Mesenchymal stem cell (in vitro differentiated cells and primary cell): ENCODE results near the gene LYZL6.

Experiments
- DNase-seq: peaks from one replicate; pipeline ENCODE4 v3.0.0-alpha.2; 2013
- H2AFZ ChIP-seq: one replicate; pipeline ENCODE4 v1.6.1; 2013; ENCODE audit warnings: low read depth, mild to moderate bottlenecking, control low read depth, inconsistent platforms, low read length, moderate library complexity
- H2AK5ac ChIP-seq: 2 replicates; pipeline ENCODE4 v1.6.1; 2013; ENCODE audit warnings: low read length, moderate library complexity, mild to moderate bottlenecking, inconsistent platforms; ENCODE audit not compliant: severe bottlenecking
- H2BK120ac ChIP-seq: one replicate; pipeline ENCODE4 v1.6.1; 2013; ENCODE audit warnings: low read depth, mild to moderate bottlenecking, inconsistent platforms, low read length, moderate library complexity
- H2BK12ac ChIP-seq, 2 experiments: one replicate each; pipeline ENCODE4 v1.6.1; 2013; ENCODE audit warnings: inconsistent platforms in 2 of 2, low read length in 2 of 2, mild to moderate bottlenecking in 2 of 2, moderate library complexity in 2 of 2, control low read depth in 1 of 2
- H2BK15ac ChIP-seq: one replicate; pipeline ENCODE4 v1.6.1; 2013; ENCODE audit warnings: mild to moderate bottlenecking, low read depth, inconsistent platforms; ENCODE audit not compliant: poor library complexity, severe bottlenecking
- H2BK5ac ChIP-seq: 2 replicates; pipeline ENCODE4 v1.6.1; 2013; ENCODE audit warnings: low read depth, mild to moderate bottlenecking, low read length, control low read depth, inconsistent platforms; ENCODE audit not compliant: poor library complexity, severe bottlenecking
- H3K14ac ChIP-seq, 2 experiments: one replicate each; pipeline ENCODE4 v1.6.1; 2013; ENCODE audit warnings: inconsistent platforms in 2 of 2, low read length in 2 of 2, control low read depth in 1 of 2, mild to moderate bottlenecking in 1 of 2, moderate library complexity in 1 of 2
- H3K18ac ChIP-seq, 2 experiments: one replicate each; pipeline ENCODE4 v1.6.1; 2013; ENCODE audit warnings: inconsistent platforms in 2 of 2, low read length in 2 of 2, control low read depth in 1 of 2, low read depth in 1 of 2, mild to moderate bottlenecking in 1 of 2
- H3K23ac ChIP-seq, 2 experiments: one replicate each; pipeline ENCODE4 v1.6.1; 2013; ENCODE audit warnings: inconsistent platforms in 2 of 2, low read length in 2 of 2, mild to moderate bottlenecking in 2 of 2, moderate library complexity in 2 of 2, control low read depth in 1 of 2
- H3K27ac ChIP-seq: 2 replicates; pipeline ENCODE4 v1.5.1; 2013; ENCODE audit warnings: mild to moderate bottlenecking, moderate library complexity, low read length, control low read depth, inconsistent platforms; ENCODE audit not compliant: poor library complexity, severe bottlenecking
- H3K27me3 ChIP-seq, 2 experiments: 2 replicates each; pipeline versions ENCODE4 v1.6.1 to v1.7.0; 2013; ENCODE audit warnings: low read length in 2 of 2, mild to moderate bottlenecking in 2 of 2, moderate library complexity in 2 of 2, control low read depth in 1 of 2, inconsistent platforms in 1 of 2; ENCODE audit not compliant: control insufficient read depth in 1 of 2, insufficient read depth in 1 of 2
- H3K36me3 ChIP-seq, 2 experiments: 2 replicates each; pipeline versions ENCODE4 v1.6.1 to v1.7.0; 2013; ENCODE audit warnings: low read length in 2 of 2, control low read depth in 1 of 2, inconsistent platforms in 1 of 2, low read depth in 1 of 2, mild to moderate bottlenecking in 1 of 2; ENCODE audit not compliant: insufficient read depth in 2 of 2, control insufficient read depth in 1 of 2
- H3K4ac ChIP-seq, 2 experiments: one replicate each; pipeline ENCODE4 v1.6.1; 2013; ENCODE audit warnings: inconsistent platforms in 2 of 2, low read length in 2 of 2, mild to moderate bottlenecking in 2 of 2, moderate library complexity in 2 of 2, control low read depth in 1 of 2, low read depth in 1 of 2
- H3K4me1 ChIP-seq: 2 replicates; pipeline ENCODE4 v1.6.1; 2013; ENCODE audit warnings: low read depth, low read length, control low read depth; ENCODE audit not compliant: control insufficient read depth, insufficient read depth
- H3K4me2 ChIP-seq: 2 replicates; pipeline ENCODE4 v1.6.1; 2013; ENCODE audit warnings: low read length, mild to moderate bottlenecking, inconsistent platforms; ENCODE audit not compliant: poor library complexity, severe bottlenecking
- H3K4me3 ChIP-seq, 2 experiments: 2 replicates each; pipeline versions ENCODE4 v1.5.1 to v1.7.0; 2013; ENCODE audit warnings: low read length in 2 of 2, mild to moderate bottlenecking in 2 of 2, control low read depth in 1 of 2, low read depth in 1 of 2; ENCODE audit not compliant: insufficient read depth in 1 of 2
- H3K79me1 ChIP-seq: replicated peaks from 2 replicates; pipeline ENCODE4 v1.6.1; 2013; ENCODE audit warnings: mild to moderate bottlenecking, control low read depth, low read length, inconsistent platforms; ENCODE audit not compliant: poor library complexity, severe bottlenecking
- H3K9ac ChIP-seq: 2 replicates; pipeline ENCODE4 v1.7.0; 2013; ENCODE audit warnings: mild to moderate bottlenecking, low read length, moderate library complexity
- H3K9me3 ChIP-seq: 2 replicates; pipeline ENCODE4 v1.7.0; 2013; ENCODE audit warnings: mild to moderate bottlenecking, low read length; ENCODE audit not compliant: control insufficient read depth
- H4K8ac ChIP-seq: one replicate; pipeline ENCODE4 v1.6.1; 2013; ENCODE audit warnings: inconsistent platforms, mild to moderate bottlenecking, low read length, moderate library complexity
- H4K91ac ChIP-seq: one replicate; pipeline ENCODE4 v1.6.1; 2013; ENCODE audit warnings: mild to moderate bottlenecking, low read length, inconsistent platforms
- WGBS: methylation state at CpG from one replicate; pipeline ENCODE4 v1.1.7; 2013; ENCODE audit warnings: mixed read lengths; 5-methylcytosine and 5-hydroxymethylcytosine counted together

Gene LYZL6

DNA sequence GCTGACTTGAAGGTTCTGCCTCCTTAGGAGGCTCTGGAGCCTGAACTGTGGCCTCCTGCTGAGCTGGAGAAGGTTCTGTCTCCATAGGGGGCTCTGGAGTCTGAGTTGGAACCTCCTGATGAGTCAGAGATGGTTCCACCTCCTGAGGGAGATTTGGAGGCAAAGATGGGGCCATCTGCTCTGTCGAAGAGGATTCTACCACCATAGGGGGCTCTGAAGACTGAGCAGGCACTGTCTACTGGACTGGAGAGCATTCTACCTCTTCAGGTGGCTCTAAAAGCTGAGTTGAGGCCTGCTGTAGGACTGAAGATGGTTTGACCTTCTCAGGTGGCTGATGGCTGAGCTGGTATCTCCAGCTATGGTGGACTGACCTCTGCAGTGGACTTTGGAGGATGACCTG lies 29.2 kb downstream of the LYZL6 start:
- H3K79me1 ChIP-seq = no peaks in the 10 kb centered on the region
- no peak overlapping the region for H3K27ac ChIP-seq
- DNase-seq = no peak
- H3K27me3 ChIP-seq = peaks cover 3 to 22% of the 10 kb centered on the region in 2 experiments
- H3K9ac ChIP-seq = no peak overlapping the region
- H2AFZ ChIP-seq = no peak overlapping the region
- no peak overlapping the region for H3K4ac ChIP-seq
- H3K9me3 ChIP-seq = no peaks in the 10 kb centered on the region
- WGBS = 60% methylated on average over 1 of the region's 1 CpG
- H3K23ac ChIP-seq = no peak overlapping the region
- H4K8ac ChIP-seq = no peak overlapping the region
- H2BK12ac ChIP-seq = no peak overlapping the region
- H3K4me2 ChIP-seq = no peak overlapping the region
- H3K4me3 ChIP-seq = no peak overlapping the region
- no peak overlapping the region for H2BK15ac ChIP-seq
- no peak overlapping the region for H2BK120ac ChIP-seq
- H3K36me3 ChIP-seq = no peaks in the 10 kb centered on the region
- no peak overlapping the region for H4K91ac ChIP-seq
- H3K4me1 ChIP-seq = no peaks in the 10 kb centered on the region
- H3K14ac ChIP-seq = no peak overlapping the region
- no peak overlapping the region for H3K18ac ChIP-seq
- H2BK5ac ChIP-seq = no peak overlapping the region
- H2AK5ac ChIP-seq = no peak overlapping the region

DNA sequence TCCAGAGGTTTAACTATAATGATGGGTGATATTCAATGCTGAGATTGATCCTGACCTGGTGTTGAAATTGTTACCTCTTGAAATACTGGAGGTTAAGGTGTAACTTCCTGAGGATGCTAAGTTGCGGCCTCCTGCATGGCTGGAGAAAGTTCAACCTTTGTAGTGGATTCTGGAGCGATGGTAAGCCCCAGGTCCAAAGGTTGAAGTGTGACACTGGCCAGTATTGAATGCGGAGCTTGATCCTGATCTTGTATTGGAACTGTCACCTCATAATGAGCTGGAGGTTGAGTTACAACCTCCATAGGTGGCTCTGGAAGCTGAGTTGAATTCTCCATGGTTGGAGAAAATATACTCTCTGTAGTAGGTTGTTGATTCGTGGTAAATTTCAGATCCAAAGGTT lies 29.9 kb downstream of the LYZL6 start:
- Histone ChIP-seq H4K8ac (no peak overlapping the region), H3K4me3 (no peak overlapping the region), H2BK15ac (no peak overlapping the region), H3K4me2 (no peak overlapping the region), H3K18ac (no peak overlapping the region), H2BK5ac (no peak overlapping the region), H3K23ac (no peak overlapping the region), H3K27me3 (peaks cover 3 to 30% of the 10 kb centered on the region in 2 experiments), H3K36me3 (no peaks in the 10 kb centered on the region), H3K27ac (no peak overlapping the region), H2BK120ac (no peak overlapping the region), H3K9me3 (no peaks in the 10 kb centered on the region), H4K91ac (no peak overlapping the region), H3K4me1 (no peaks in the 10 kb centered on the region), H2BK12ac (no peak overlapping the region), H3K79me1 (no peaks in the 10 kb centered on the region), H3K4ac (no peak overlapping the region), H2AFZ (no peak overlapping the region), H3K9ac (no peak overlapping the region), H3K14ac (no peak overlapping the region), H2AK5ac (no peak overlapping the region)
- no peak for DNase-seq
- WGBS = 60% methylated on average over 4 of the region's 4 CpGs

DNA sequence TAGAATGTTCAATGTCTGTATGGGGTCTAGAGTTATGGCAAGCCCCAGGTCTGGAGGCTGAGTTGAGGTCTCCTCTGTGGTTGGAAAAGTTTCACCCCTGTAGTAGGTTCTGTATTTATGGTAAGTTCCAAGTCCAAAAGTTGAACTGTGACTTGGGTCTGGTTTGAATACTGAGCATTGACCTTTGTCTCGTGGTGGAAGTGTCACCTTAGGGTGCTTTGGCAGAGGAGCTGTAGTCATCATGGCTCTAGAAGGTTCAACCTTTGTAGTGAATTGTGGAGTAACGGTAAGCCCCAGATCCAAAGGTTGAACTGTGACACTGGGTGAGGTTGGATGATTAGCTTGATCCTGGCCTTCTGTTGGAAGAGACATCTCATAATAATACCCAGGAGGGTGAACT lies 30.6 kb downstream of the LYZL6 start:
- H3K18ac ChIP-seq = no peak overlapping the region
- no peak overlapping the region for H2BK5ac ChIP-seq
- H3K36me3 ChIP-seq = no peaks in the 10 kb centered on the region
- H3K9me3 ChIP-seq = no peaks in the 10 kb centered on the region
- no peak overlapping the region for H3K14ac ChIP-seq
- H3K27me3 ChIP-seq = peaks cover 3 to 32% of the 10 kb centered on the region in 2 experiments
- H3K23ac ChIP-seq = no peak overlapping the region
- no peak for DNase-seq
- H3K27ac ChIP-seq = no peak overlapping the region
- no peak overlapping the region for H2BK120ac ChIP-seq
- no peak overlapping the region for H2BK12ac ChIP-seq
- H3K4me2 ChIP-seq = no peak overlapping the region
- H2AK5ac ChIP-seq = no peak overlapping the region
- no peak overlapping the region for H3K4ac ChIP-seq
- H3K79me1 ChIP-seq = no peaks in the 10 kb centered on the region
- no peak overlapping the region for H4K91ac ChIP-seq
- no peak overlapping the region for H3K4me3 ChIP-seq
- WGBS = 64% methylated on average over 2 of the region's 2 CpGs
- H4K8ac ChIP-seq = no peak overlapping the region
- no peak overlapping the region for H2AFZ ChIP-seq
- H3K9ac ChIP-seq = no peak overlapping the region
- no peak overlapping the region for H2BK15ac ChIP-seq
- H3K4me1 ChIP-seq = no peaks in the 10 kb centered on the region

DNA sequence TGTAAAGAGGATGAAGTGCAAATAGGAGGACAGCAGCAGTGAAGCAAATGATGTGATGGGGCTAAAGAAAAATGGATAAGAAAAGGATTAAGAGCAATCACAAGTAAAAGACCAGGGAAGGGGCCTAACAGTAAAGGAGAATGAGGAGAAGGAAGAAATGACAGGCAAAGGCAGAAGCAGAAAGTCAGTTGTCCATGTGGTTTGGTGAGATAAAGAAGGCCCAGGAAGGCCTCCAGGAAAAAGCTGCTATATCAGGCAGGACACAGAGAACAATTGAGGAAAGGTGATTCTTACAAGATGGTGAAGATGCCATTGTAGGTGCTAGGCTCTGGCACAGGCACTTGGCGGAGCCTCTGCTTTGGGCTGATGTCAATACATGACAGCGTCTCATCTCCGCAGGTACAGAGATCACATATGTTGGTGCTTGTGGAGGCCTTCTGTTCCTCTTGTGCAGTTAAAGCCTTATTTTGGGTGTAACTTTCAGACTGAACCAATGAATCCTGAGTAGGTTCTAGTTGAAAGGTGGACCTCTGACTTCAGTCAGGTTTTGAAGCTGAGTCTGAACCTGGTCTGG lies 31.1 kb downstream of the LYZL6 start:
- Histone ChIP-seq H3K23ac (no peak overlapping the region), H3K79me1 (no peaks in the 10 kb centered on the region), H2AFZ (no peak overlapping the region), H4K8ac (no peak overlapping the region), H3K36me3 (no peaks in the 10 kb centered on the region), H3K4ac (no peak overlapping the region), H3K4me3 (no peak overlapping the region), H4K91ac (no peak overlapping the region), H3K9me3 (no peaks in the 10 kb centered on the region), H2BK12ac (no peak overlapping the region), H3K4me1 (no peaks in the 10 kb centered on the region), H3K14ac (no peak overlapping the region), H2BK5ac (no peak overlapping the region), H3K18ac (no peak overlapping the region), H2BK120ac (no peak overlapping the region), H2AK5ac (no peak overlapping the region), H3K4me2 (no peak overlapping the region), H3K27me3 (peaks cover 3 to 32% of the 10 kb centered on the region in 2 experiments), H3K27ac (no peak overlapping the region), H3K9ac (no peak overlapping the region), H2BK15ac (no peak overlapping the region)
- 95% methylated on average over 3 of the region's 3 CpGs for WGBS
- DNase-seq = no peak
